WI38 (cell line): Measurements from ENCODE around the gene BCL11A.
"Not testable (repeated sequence)": the region's sequence is repeated elsewhere in the genome, so short reads cannot be mapped to it uniquely, and the experiment has no call there.

Source experiments
- H3K4me3 ChIP-seq: 2 replicates; pipeline ENCODE4 v1.5.1; 2011; ENCODE audit warnings: low read depth, mild to moderate bottlenecking, control low read depth, low read length
- TF ChIP-seq, protein P1 (sequence below): IDR thresholded peaks from 2 replicates; pipeline ENCODE4 v1.5.1; 2012; ENCODE audit warnings: low read depth, mild to moderate bottlenecking, control low read depth, low read length

BCL11A gene

DNA sequence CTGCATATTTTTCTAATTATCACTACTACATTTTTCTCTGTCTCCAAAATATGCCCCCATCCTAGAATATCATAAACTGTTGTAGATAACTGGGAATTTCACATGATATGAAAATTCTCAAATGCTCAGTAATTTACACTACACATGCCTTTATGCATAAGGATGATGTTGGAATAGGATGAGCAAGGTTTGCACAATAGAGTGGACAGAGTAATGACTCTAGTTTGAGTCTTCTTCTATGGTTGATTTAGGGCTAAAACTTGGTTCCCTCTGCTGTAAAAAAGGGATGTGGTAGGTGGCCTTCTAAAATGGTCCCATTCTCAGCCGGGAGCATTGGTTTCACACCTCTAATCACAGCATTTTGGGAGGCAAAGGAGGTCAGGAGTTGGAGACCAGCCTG is 129.9 kb downstream of the BCL11A start:
- TF ChIP-seq, protein P1, sequence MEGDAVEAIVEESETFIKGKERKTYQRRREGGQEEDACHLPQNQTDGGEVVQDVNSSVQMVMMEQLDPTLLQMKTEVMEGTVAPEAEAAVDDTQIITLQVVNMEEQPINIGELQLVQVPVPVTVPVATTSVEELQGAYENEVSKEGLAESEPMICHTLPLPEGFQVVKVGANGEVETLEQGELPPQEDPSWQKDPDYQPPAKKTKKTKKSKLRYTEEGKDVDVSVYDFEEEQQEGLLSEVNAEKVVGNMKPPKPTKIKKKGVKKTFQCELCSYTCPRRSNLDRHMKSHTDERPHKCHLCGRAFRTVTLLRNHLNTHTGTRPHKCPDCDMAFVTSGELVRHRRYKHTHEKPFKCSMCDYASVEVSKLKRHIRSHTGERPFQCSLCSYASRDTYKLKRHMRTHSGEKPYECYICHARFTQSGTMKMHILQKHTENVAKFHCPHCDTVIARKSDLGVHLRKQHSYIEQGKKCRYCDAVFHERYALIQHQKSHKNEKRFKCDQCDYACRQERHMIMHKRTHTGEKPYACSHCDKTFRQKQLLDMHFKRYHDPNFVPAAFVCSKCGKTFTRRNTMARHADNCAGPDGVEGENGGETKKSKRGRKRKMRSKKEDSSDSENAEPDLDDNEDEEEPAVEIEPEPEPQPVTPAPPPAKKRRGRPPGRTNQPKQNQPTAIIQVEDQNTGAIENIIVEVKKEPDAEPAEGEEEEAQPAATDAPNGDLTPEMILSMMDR, result no peak
- no peak overlapping the region for H3K4me3 ChIP-seq

- TF ChIP-seq, protein P1, result no peak
- H3K4me3 ChIP-seq, result no peak overlapping the region
These were observed 130.5 kb downstream of the BCL11A start for GRCh38 chr2:60422826-60423483.

DNA sequence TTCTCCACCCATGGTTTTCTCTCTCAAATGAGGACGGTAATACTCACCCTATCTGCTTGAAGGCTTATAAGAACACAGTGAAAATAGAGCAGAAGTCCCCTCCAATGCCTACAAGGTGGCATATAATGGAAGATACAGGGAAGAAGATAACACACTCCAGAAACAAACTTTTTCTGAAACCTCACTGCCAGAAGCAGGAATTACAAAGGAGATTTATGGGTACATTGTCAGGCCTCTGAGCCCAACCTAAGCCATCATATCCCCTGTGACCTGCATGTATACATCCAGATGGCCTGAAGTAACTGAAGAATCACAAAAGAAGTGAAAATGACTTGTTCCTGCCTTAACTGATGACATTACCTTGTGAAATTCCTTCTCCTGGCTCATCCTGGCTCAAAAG is 136.2 kb downstream of the BCL11A start:
- H3K4me3 ChIP-seq, result not testable (repeated sequence)

GRCh38 chr2:60416221-60417008 is 137.0 kb downstream of the BCL11A start:
- no peak overlapping the region for H3K4me3 ChIP-seq
- TF ChIP-seq, protein P1, result no peak

- TF ChIP-seq, protein P1, result no peak
- no peak overlapping the region for H3K4me3 ChIP-seq
These were observed 137.6 kb downstream of the BCL11A start for GRCh38 chr2:60415814-60416213.

DNA sequence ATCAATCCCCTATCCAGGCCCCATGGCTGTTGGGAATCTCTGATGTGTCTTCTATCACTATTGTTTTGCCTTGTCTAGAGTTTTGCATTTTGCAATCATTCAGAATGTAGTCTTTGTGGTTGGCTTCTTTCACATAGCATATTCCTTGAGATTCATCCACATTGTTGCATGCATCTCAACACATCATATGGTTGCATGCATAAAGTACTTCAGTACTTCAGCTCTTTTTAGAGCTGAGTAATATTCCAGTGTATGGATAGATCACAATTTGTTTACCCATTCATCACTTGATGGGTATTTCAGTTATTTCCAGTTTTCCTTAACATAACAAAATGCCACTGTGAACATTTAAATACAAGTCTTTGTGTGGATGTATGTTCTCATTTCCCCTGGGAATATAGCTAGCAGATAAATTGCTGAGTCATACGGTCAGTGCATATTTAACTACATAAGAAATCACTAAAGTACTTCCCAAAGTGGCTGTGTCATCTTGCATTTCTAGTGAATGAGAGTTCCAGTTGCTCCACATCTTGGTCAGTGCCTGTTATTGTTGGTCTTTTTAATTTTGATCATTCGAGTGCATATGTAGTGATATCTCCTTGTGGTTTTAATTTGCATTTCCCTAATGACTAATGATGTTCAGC is 138.8 kb downstream of the BCL11A start:
- TF ChIP-seq, protein P1, result no peak
- H3K4me3 ChIP-seq, result no peak overlapping the region

DNA sequence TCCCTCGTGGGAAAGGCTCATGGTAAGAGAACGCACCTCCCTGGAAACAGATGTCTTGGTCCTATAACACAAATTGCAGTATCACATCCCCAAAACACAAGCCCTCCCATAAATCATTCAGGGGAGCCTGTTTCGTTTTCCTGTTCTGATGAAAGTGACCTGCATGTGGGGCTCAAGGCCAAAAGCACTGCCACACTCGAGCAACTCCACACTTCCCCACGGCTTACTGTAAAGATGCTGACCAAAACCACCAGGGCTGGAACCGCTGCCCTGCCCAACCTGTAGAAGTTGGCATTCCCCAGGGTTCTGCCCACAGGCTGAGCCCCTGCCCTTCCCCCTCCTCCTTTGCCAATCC is 139.7 kb downstream of the BCL11A start:
- TF ChIP-seq, protein P1, result no peak
- no peak overlapping the region for H3K4me3 ChIP-seq
